HPDE6-E6E7 (cell line): Measurements from ENCODE around the gene PITPNC1.
"Not testable (repeated sequence)": the region's sequence is repeated elsewhere in the genome, so short reads cannot be mapped to it uniquely, and the experiment has no call there.

ENCODE experiments used
- DNase-seq: peaks from one replicate; pipeline ENCODE4 v3.0.0; 2011; ENCODE audit warnings: missing footprints; ENCODE audit errors: extremely low spot score

The PITPNC1 gene

GRCh38 chr17:67488161-67488560 lies 111.1 kb downstream of the PITPNC1 start:
- no peak for DNase-seq

DNA sequence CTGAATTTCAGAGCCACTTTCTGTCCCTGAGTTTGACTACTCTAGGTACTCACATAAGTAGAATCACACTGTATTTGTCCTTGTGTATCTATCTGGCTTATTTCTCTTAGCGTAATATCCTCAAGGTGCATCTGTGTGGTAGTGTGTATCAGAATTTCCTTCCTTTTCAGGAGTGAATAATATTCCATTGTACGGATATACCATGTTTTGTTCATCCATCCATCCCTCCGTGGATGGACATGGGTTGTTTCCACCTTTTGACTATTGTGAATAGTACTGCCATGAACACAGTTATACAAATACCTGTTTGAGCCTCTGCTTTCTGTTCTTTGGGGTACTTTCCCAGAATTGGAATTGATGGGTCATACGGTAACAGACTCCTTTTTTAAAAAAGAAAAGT lies 111.7 kb downstream of the PITPNC1 start:
- no peak for DNase-seq

DNA sequence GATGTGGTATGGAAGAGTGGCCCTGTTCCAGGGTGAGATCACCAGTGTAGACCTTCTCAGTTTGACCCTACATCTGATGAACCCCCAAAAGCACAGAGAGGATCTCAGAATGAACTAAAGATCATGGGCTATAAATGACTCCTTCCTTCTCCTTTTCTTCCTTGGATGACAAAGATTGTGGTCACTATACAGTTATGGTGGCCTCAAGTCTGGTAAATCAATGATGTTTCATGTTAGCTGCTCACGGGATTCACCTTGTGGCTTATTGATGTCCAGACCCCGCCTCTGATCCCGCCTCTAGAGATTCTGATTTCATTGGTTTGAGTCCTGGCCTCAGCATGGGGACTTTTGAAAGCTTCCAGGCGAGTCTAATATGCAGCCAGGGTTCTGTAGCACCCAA lies 112.2 kb downstream of the PITPNC1 start:
- no peak for DNase-seq

- DNase-seq = no peak
Measured at GRCh38 chr17:67490471-67490870, 113.4 kb downstream of the PITPNC1 start.

DNA sequence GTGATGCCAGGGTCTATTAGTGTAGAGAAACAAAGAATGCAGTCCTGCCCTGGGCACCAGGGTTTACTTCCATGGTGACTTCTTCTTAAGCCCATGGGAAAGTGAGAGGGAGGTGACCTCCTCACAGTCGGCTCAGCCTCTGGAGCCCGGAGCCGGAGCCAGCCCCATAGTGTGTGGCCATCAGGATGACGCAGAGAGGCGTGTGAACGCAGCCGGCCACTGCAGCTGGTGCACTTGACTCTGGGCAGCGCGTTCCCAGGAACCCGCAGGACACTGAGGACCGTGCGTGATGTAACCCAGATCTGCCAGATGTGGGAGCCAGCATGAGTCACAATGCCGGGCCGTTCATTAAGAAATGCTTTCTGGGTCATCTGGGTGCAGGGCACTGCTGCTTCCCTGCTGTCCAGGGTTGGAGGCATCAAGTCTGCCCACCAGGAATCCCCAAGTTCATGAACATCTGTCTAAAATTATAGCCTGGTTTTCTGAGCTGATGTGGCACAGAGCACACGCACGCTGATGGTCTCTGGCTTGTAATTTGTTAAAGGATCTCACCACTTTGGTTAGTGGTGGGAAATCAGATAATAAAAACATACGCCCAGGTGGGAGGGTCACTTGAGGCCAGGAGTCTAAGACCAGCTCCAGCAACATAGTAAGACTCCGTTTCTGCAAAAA lies 114.1 kb downstream of the PITPNC1 start:
- peak; percentile 69 for DNase-seq

DNA sequence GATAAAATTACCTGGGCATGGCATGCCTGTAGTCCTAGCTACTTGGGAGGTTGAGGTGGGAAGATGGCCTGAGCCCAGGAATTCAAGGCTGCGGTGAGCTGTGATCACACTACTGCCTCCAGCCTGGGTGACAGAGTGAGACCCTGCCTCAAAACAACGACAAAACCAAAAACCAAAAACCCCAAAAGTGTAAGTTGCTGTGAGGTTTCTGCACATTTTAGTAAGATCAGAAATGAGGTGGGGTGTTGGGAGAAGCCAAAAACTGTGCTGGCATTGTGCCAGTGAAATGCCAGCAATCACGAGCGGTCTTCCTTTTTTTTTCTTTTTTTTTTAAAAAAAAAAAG lies 114.6 kb downstream of the PITPNC1 start:
- no peak for DNase-seq

DNA sequence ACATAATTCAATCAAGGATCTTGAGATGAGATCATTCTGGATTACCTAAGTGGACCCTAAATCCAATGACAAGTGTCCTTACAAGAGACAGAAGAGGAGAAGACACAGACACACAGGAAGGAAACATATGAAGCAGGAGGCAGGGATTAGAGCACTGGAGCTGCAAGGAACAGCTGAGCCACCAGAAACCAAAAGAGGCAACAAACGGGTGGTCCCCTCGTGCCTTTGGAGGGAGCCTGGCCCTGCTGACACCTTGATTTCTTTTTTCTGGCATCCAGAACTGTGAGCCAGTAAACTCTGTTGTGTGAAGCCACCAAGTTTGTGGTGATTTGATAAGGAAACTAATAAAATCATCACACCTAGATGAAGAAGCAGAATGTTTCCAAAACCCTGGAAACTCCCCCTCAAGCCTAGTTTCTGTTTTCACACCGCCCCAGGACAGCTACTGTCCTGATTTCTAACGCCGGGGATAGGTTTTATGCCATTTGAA lies 115.2 kb downstream of the PITPNC1 start:
- DNase-seq = no peak

DNA sequence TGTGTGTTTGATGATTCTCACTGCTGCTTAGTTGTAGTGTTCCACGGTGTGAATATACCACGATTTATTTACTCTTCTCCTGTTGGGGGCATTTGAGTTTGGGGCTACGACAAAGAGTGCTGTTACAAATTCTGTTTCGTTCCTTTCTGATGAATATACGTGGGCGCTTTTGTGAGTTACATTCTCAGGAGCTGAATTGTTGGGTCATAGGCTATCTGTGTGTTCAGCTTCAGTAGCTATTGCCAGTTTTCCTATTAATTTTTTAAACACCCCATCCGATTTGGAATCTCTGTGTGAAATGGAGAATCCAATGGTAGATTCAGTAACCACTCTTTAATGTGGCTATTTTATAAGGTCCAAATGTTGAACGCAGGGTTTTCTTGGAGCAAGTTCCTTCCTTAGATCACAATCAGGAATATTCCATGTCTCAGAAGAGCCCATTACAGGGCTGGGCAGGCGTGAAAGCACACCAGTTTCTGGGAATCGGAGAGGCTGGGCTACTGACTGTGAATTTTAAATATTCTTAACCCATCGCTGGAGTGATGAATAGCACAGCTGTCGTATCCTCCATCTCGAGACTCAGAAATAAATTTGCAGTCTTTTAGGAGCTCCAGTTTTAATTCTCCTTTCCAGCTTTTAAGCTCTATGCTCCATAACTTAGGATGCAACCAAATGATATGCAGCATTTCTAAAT lies 115.9 kb downstream of the PITPNC1 start:
- DNase-seq = no peak

DNA sequence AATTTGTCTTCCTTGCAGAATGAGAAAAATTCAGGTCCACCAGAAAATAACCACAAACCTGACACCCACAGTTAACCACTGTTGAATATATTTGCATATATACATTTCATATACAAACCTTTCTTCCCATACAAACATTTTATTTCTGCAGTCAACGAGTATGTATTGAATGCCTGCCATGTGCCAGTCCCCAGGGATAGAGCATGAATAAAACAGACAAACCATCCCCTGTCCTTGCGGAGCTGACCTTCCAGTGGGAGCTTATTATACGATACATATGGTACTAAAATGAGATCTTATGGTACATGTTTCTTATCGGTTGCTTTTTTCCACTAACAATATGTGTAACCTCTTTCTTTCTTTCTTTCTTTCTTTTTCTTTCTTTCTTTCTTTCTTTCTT lies 116.7 kb downstream of the PITPNC1 start:
- no peak for DNase-seq

DNA sequence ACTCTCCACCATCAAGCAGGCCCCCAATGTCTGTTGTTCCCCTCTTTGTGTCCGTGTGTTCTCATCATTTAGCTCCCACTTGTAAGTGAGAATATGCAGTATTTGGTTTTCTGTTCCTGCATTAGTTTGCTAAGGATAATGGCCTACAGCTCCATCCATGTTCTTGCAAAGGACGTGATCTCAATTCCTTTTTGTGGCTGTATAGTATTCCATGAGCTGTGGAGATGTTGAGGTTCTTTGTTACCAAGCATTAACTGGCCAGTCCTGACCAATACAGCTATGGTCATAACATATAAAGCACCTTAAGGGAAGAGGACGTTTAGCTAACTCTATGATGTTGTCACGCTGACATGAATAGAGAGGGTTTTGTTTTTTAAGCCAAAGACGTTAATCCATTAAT lies 118.5 kb downstream of the PITPNC1 start:
- DNase-seq = not testable (repeated sequence)

DNA sequence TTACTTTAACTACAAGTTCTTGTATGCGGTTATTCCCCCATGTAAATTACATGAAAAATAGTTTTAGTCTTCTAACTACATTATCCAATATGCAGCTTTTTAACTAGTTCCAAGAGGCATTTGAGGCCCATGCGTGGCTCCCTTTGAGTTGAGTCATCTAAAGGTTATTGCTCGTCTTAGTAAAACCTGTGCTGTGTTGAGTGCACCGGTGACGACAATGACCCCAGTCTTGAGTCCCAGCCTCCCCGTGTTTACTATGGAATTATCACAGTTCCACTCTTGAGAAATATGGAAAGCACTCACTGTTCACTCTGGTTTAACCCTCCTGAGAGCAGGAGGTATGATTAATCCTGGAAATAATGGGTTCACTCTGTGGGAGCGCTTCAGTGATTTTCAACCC lies 119.2 kb downstream of the PITPNC1 start:
- DNase-seq = no peak

DNA sequence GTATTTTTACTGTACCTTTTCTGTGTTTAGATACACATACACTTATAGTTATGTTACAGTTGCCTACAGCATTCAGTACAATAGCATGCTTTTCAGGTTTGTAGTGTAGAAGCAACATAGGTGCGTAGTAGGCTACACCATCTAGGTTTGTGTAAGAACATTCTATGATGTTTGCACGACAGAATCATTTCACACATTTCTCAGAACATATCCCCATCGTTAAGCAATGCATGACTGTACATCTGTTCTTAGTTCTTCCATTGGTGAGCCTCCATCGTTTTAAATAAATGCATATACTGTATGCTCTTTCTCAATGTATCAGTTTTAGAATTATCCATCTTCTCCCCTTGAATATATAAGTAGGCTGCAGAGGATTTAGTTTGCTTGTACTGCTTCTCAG lies 122.6 kb downstream of the PITPNC1 start:
- no peak for DNase-seq

GRCh38 chr17:67500261-67500660 lies 123.2 kb downstream of the PITPNC1 start:
- no peak for DNase-seq

DNA sequence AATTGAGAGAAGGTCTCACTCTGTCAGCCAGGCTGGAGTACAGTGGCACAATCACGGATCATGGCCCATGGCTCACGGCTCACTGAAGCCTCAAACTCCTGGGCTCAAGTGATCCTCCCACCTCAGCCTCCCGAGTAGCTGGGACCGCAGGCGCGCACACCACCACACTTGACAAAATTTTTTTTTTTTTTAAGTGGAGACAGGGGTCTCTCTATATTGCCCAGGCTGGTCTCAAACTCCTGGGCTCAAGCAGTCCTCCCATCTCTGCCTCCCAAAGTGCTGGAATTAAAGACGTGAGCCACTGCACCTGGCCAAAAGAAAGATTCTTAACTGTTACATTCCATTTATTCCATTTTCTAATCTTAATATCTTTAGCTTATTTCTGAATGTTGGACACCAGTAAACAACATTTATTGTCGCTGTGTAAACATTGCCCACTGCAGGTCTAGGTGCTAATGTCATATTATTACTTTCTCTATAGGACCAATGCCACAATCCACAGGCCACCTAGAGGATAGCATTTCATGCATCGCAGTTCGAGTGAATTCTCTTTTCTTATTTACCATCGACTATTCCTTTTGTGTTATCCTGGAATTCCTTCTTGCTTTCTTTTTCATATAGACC lies 123.7 kb downstream of the PITPNC1 start:
- no peak for DNase-seq

DNA sequence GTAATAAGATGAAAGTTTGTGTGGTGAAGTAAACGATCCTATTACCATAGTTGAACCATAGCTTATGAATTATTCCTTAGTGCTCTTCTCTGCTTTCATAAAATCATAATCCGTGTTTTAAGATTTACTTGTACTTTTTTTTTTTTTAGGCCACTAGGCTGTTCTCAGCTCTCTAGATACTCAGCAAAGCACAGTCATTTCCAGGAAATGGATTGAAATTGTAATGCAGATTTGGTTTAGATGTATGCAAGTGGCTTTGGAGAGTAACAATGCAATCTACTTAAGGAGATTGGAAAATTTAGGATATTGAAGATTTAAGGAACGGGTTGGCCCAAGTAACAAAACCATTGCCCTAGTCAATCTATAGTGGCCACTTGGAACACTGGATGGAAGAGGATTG lies 125.1 kb downstream of the PITPNC1 start:
- no peak for DNase-seq

DNA sequence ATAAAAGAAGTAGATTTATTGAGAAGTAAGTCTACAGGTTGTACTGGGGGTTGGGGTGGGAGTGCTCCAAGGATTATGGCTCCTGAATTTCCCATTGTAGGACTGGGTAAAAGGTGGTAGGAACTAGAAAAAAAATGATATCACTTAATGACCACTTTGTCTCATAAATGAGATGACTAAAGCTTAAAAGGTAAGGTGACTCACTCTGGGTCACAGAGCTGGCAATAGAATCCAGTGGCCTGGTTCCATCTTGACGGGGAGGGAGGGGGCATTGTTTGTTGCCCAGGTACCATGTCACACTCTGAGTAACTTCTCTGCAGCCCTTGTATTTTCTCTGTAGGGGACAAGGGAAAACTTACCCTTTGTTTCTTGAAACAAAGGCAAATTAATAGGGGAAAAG lies 126.1 kb downstream of the PITPNC1 start:
- DNase-seq = peak; percentile 40

GRCh38 chr17:67503739-67504138 lies 126.7 kb downstream of the PITPNC1 start:
- no peak for DNase-seq

DNA sequence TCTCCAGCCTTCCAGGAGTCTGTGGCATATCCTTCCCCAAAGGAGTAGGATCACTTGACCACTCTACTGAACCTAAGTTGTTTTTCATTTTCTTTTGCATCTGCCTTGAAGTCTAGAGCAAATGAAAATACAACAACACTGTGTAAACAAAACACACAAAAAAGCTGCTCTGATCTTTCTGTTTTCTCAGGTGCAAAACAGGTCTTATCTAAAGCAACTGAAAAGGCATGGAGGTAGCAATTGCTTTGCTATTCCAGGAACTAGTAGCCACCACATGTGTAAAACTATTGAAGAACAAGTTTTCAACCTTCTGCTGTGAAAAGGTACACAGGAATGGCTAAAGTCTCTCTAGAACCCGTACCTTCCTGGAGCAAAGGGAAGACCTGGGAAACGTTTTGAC lies 127.1 kb downstream of the PITPNC1 start:
- no peak for DNase-seq

DNA sequence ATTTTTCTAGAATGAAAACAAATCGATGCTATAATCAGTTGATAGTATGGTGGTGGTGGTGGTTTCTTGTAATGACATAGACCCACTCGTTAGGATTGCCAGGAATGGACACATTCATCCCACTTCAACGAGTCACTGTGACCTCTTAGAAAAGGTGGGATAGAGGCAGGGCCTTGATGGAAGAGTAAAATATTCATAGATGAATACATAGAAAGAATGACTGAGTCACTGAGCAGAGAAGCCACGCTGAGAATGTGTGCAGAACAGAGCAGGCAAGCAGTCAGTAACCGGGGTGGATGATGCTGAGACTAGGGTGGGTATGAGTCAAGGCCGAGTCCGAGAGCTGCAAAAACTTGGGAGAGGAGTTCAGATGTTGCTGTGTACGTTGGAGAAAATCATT lies 129.9 kb downstream of the PITPNC1 start:
- DNase-seq = no peak

GRCh38 chr17:67509390-67510287 lies 132.6 kb downstream of the PITPNC1 start:
- no peak for DNase-seq

DNA sequence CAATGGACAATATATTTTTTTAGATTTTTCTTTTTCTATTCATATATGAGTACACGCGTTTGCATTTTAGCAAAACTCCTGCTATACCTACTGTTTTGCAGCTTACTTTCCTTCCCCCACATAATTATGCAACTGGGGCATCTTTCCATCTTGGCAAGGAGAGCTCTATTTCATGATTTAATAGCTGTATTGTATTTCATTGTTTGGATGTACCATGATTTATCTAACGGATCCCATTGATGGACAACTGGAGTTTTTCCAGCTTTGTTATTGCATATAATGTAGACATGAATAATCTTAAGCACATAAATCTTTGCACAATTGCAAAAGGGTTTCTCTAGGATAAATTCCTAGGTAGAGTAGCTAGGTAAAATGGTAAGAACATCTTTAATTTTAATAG lies 133.9 kb downstream of the PITPNC1 start:
- DNase-seq = no peak

GRCh38 chr17:67511804-67512203 lies 134.7 kb downstream of the PITPNC1 start:
- DNase-seq = no peak
